TTC549 (cell line): ENCODE results near the gene ARHGAP23.
"Not testable (repeated sequence)": the region's sequence is repeated elsewhere in the genome, so short reads cannot be mapped to it uniquely, and the experiment has no call there.

Source experiments
- FAIRE-seq: peaks from 2 replicates; lab custom pipeline; 2012; peaks lifted over from hg19 to GRCh38; lab: Jason Lieb, UNC

The ARHGAP23 gene

GRCh38 chr17:38492067-38493040, 64.1 kb downstream of the ARHGAP23 start:
- not testable (repeated sequence) for FAIRE-seq

GRCh38 chr17:38494152-38494551, 65.9 kb downstream of the ARHGAP23 start:
- not testable (repeated sequence) for FAIRE-seq

DNA sequence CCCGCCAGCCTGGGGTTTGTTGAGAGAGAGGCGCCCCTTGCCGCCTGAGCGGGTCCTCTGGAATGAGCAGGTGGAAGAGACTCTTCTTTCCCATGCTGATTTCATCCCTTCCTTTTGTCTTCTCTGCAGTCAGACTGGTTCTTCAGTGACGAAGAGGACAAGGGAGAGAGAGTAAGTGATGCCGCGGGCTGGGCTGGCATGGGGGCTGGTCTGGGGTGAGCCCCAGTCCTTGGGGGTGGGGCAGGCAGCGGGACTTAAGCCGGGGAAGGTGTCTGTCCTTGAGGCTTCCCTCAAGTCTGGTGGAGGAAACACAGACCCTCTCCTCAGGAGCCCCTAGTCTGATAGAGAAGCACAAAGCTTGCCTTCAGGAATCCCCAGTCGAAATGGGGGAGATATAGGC, 69.4 kb downstream of the ARHGAP23 start:
- not testable (repeated sequence) for FAIRE-seq

- no peak for FAIRE-seq
Measured at GRCh38 chr17:38498353-38498752, 70.1 kb downstream of the ARHGAP23 start.

- FAIRE-seq = not testable (repeated sequence)
Measured at GRCh38 chr17:38499230-38499629, 71.0 kb downstream of the ARHGAP23 start.

DNA sequence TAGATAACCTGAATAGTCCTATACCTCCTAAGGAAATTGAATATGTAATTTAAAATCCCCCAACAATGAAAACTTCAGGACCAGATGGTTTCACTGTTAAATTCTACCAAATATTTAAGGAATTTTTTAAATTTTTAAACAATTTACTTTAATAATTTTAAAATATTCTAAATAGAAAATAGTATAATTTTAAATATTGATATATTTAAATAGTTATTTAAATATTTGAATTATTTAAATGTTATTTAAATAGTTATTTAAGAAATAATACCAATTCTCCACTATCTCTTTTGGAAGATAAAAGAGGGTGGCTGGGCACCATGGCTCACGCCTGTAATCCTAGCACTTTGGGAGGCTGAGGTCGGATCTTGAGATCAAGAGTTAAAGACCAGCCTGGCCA, 73.5 kb downstream of the ARHGAP23 start:
- not testable (repeated sequence) for FAIRE-seq

DNA sequence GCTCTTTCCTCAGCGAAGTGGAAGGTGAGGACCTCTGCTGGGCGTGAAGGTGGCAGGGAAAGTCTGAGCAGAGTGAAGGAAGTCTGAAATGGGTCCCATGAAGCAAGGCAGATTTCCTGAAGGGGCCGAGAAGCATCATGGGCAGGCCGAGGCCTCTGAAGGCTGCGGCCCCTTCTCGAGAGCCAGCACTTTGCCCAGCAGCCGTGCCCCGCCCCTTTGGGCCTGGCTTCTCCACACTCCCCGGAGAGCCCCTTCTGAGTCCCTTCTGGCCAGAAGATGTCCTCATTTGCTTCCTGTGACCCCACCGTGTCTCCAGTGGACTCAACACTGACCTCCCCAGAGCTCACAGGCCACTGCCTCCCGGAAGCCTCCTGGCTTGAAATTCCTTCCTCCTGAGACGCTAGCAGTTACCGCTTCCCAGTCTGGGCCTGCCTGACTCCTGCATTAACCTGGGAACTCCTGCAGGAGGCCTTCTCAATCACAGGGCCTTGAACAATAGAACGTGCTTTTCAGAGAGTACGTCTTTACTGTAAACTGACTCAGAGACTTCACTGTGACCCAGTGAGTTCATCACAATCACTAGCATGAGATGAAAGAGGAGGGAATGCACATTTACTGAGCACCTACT, 75.1 kb downstream of the ARHGAP23 start:
- not testable (repeated sequence) for FAIRE-seq

DNA sequence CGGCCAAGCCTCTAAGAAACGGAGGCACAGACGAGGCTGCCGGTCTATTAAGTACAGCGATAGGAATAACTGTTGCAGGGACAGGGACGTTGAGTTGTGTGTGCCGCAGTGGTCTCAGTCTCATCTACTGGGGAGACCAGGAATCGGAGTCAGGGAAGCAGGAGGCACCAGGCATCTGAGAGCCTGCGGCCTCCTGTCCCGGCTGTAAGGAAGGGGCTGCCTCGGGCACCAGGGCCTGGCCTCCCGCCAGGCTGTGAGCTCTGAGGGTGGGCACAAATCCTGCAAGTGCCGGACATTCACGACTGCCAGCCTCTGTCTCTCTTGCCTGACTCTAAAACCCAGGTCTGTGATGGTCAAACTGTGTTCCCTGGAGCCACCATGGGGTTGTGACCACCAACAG, 76.0 kb downstream of the ARHGAP23 start:
- no peak for FAIRE-seq

GRCh38 chr17:38507436-38507835, 79.2 kb downstream of the ARHGAP23 start:
- FAIRE-seq = no peak

GRCh38 chr17:38507921-38508569, 79.8 kb downstream of the ARHGAP23 start:
- no peak for FAIRE-seq

GRCh38 chr17:38508570-38508950, 80.3 kb downstream of the ARHGAP23 start:
- FAIRE-seq = no peak

DNA sequence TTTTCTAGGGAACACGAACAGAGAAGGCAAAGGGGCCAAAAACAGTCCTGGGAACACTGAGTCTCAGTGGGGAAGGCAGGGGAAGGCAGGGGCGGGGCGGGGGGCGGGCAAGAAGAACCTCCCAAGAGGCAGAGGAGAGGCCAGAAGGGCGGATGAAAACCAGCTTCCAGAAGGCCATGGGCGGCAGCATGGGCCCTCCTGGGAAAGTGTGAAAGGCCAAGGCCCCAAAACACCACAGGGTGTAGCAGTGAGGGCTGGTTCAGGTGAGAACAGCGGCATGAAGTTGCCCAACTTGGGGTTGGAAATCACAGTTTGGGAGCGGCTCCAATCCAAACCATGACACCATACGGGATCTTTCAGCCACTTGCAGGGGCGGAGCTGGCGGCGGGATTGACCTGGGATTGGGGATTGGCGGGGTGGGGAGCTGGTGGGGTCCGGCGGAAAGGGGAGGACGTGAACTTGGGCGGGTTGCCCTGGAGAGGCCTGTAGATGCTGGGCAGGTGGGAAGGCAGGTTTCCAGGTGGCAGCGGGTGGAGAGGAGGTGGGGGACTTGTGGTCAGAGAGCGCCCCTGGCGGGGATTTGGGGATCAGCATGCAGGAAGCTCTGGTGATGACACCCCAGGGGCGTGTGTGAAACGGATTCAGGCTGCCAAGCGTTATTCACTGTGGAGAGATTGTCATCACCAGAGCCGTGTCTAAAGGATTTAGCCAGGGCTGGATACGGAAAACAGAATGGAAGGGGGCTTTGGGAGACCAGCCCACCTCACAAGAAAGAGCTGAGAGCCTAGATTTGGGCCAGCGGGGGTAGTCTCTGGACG, 80.9 kb downstream of the ARHGAP23 start:
- FAIRE-seq = no peak

GRCh38 chr17:38509772-38510420, 81.6 kb downstream of the ARHGAP23 start:
- FAIRE-seq = no peak

DNA sequence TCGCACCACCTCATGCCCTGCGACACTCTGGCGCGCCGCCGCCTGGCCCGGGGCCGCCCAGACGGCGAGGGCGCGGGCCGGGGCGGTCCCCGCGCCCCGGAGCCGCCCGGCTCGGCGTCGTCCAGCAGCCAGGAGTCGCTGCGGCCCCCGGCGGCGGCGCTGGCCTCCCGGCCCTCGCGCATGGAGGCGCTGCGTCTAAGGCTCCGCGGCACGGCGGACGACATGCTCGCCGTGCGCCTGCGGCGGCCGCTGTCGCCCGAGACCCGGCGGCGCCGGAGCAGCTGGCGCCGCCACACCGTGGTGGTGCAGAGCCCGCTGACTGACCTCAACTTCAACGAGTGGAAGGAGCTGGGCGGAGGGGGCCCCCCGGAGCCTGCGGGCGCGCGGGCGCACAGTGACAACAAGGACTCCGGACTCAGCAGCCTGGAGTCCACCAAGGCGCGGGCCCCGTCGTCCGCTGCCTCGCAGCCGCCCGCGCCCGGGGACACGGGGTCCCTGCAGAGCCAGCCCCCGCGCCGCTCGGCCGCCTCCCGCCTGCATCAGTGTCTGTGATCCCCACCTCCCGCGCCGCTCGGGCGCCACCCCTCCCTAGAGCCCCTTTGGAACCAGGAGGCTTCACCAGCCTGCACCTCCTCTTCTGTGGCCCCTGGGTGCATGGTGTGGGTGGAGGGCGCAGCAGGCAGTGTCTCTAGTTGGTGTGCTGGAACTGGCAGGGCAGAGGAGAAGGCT, 82.3 kb downstream of the ARHGAP23 start:
- FAIRE-seq = no peak

- no peak for FAIRE-seq
Measured at GRCh38 chr17:38511150-38512108, 83.2 kb downstream of the ARHGAP23 start.

GRCh38 chr17:38512473-38513058, 84.3 kb downstream of the ARHGAP23 start:
- FAIRE-seq = no peak

GRCh38 chr17:38526526-38526925, 98.3 kb downstream of the ARHGAP23 start:
- not testable (repeated sequence) for FAIRE-seq

DNA sequence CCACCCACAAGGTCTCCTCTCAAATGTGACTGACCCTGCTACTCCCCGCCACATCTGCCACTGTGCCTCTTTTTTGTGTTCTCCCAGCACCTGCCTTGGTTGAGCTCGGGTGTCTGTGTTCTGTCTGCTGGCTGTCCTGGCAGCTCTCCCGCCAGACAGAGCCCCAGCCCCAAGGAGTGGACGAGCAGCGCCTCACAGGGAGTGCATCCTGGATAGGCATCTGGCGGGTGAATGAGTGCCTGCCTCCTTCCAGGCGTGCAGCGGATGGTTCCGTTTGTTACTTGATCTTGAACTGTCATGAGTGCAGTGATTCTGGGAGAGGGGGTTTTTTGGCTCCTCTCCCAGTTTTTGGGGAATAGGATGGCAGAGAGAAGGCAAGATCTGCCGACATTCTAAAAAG, 99.9 kb downstream of the ARHGAP23 start:
- FAIRE-seq = not testable (repeated sequence)

- FAIRE-seq = not testable (repeated sequence)
Measured at GRCh38 chr17:38530856-38531255, 102.6 kb downstream of the ARHGAP23 start.
